OCI-LY7 (cell line): Measurements from ENCODE around the gene PPM1B. TPM values are rescaled to one million over a fixed set of nuclear protein-coding genes. Genes with fewer than 3 reads are reported as not detected.

Experiments
- BruUV-seq: library from RNA; stranded (reverse); fragments of 400-500 nt; replicated peaks from 2 replicates; lab custom pipeline; 2021; lab: Mats Ljungman, UMichigan
- CTCF ChIA-PET: fragments of 300-600 bp; sonication (Branson Sonifier 250); formaldehyde crosslinking; loops from one replicate; lab custom pipeline; 2022; ENCODE audit warnings: antibody characterized with exemption; ENCODE audit not compliant: unreplicated experiment; lab: Charles Lee
- POLR2A ChIA-PET: fragments of 300-600 bp; sonication (Branson Sonifier 250); formaldehyde crosslinking; loops from one replicate; lab custom pipeline; 2022; ENCODE audit warnings: antibody characterized with exemption; lab: Charles Lee
- DNase-seq: peaks from one replicate; pipeline ENCODE4 v3.0.0-alpha.2; 2015; ENCODE audit warnings: low spot score
- H2AFZ ChIP-seq: fragments of 200-600 bp; sonication (generic), shearing (Covaris generic); 2 replicates; pipeline ENCODE4 v1.6.1; 2014; ENCODE audit warnings: mild to moderate bottlenecking, antibody characterized with exemption, low read length, moderate library complexity
- H3K27ac ChIP-seq: fragments of 200-600 bp; sonication (generic); 2 replicates; pipeline ENCODE4 v1.5.1; 2014; ENCODE audit warnings: mixed run types, low read depth, mild to moderate bottlenecking, moderate library complexity, low read length, inconsistent platforms; ENCODE audit not compliant: poor library complexity, severe bottlenecking
- H3K36me3 ChIP-seq: fragments of 200-600 bp; sonication (generic); 2 replicates; pipeline ENCODE4 v1.6.1; 2014; ENCODE audit warnings: mild to moderate bottlenecking, antibody characterized with exemption, low read length, moderate library complexity, mixed read lengths; ENCODE audit not compliant: insufficient read depth
- H3K4me1 ChIP-seq: fragments of 200-600 bp; sonication (generic); 2 replicates; pipeline ENCODE4 v1.5.1; 2014; ENCODE audit warnings: mild to moderate bottlenecking, low read length; ENCODE audit not compliant: insufficient read depth, poor library complexity, severe bottlenecking
- H3K4me2 ChIP-seq: fragments of 200-600 bp; sonication (generic); 2 replicates; pipeline ENCODE4 v1.6.1; 2014; ENCODE audit warnings: mild to moderate bottlenecking, low read length
- H3K4me3 ChIP-seq: fragments of 200-600 bp; sonication (generic); 2 replicates; pipeline ENCODE4 v1.5.1; 2014; ENCODE audit warnings: mild to moderate bottlenecking, low read depth, low read length; ENCODE audit not compliant: poor library complexity, severe bottlenecking
- H3K79me2 ChIP-seq: fragments of 200-600 bp; sonication (generic); 2 replicates; pipeline ENCODE4 v1.6.1; 2016; ENCODE audit warnings: low read depth, mild to moderate bottlenecking, low read length, moderate library complexity, mixed read lengths; ENCODE audit not compliant: insufficient read depth
- H3K9me2 ChIP-seq: fragments of 200-600 bp; sonication (generic); 2 replicates; pipeline ENCODE4 v1.6.1; 2016; ENCODE audit warnings: mild to moderate bottlenecking, low read length, mixed read lengths; ENCODE audit not compliant: insufficient read depth
- H3K9me3 ChIP-seq: fragments of 200-600 bp; sonication (generic); 2 replicates; pipeline ENCODE4 v1.6.1; 2014; ENCODE audit warnings: mild to moderate bottlenecking, mixed run types, low read length, mixed read lengths
- H4K20me1 ChIP-seq: fragments of 200-600 bp; sonication (generic); 2 replicates; pipeline ENCODE4 v1.6.1; 2014; ENCODE audit warnings: mild to moderate bottlenecking, antibody characterized with exemption, low read length, moderate library complexity, mixed read lengths; ENCODE audit not compliant: insufficient read depth
- EZH2phosphoT487 ChIP-seq: fragments of 200-600 bp; sonication (generic); IDR thresholded peaks from 2 replicates; pipeline ENCODE4 v1.6.1; 2018; ENCODE audit warnings: low read depth, borderline replicate concordance, mild to moderate bottlenecking, mixed run types, antibody characterized with exemption, low read length, moderate library complexity, mixed read lengths
- intact Hi-C: fragments of 100-400 bp; cut with micrococcal nuclease; formaldehyde crosslinking; loops from one replicate; pipeline ENCODE4 v1.10.0; 2022; ENCODE audit not compliant: unreplicated experiment
- total RNA-seq, 2 experiments: library from RNA; depleted of rRNA in 1 of 2; stranded (reverse); fragments of >200 nt in 1 of 2; shearing (Covaris generic) in 1 of 2; gene quantifications; 2 replicates each; pipeline ENCODE4 v1.2.3, GENCODE V29; 2014 to 2022
- TF ChIP-seq, protein P1 (sequence below): fragments of 200-600 bp; sonication (generic); conservative IDR thresholded peaks from 2 replicates; pipeline ENCODE4 v1.5.1; 2014; ENCODE audit warnings: mild to moderate bottlenecking, antibody characterized with exemption, low read length, moderate library complexity, mixed read lengths

The PPM1B gene
- total RNA-seq, 2 experiments from 2014 or later, result 24.8 to 49.8 TPM

GRCh38 chr2:44215827-44216226 lies 47.2 kb downstream of the PPM1B start:
- H3K36me3 ChIP-seq, result peaks cover 27% of the 10 kb centered on the region
- no peaks in the 10 kb centered on the region for H4K20me1 ChIP-seq
- H3K4me3 ChIP-seq, result no peak overlapping the region
- ChIA-PET POLR2A (no interaction called here), CTCF (no interaction called here)
- no TSS peak for BruUV-seq
- intact Hi-C loops, result no loop called here
- no peak overlapping the region for H2AFZ ChIP-seq
- H3K27ac ChIP-seq, result no peak overlapping the region
- peaks cover 4% of the 10 kb centered on the region; the same call in 1 of the 2 replicates for H3K79me2 ChIP-seq
- no peaks in the 10 kb centered on the region for H3K4me1 ChIP-seq
- no peak for DNase-seq
- H3K4me2 ChIP-seq, result no peak overlapping the region
- TF ChIP-seq, protein P1, sequence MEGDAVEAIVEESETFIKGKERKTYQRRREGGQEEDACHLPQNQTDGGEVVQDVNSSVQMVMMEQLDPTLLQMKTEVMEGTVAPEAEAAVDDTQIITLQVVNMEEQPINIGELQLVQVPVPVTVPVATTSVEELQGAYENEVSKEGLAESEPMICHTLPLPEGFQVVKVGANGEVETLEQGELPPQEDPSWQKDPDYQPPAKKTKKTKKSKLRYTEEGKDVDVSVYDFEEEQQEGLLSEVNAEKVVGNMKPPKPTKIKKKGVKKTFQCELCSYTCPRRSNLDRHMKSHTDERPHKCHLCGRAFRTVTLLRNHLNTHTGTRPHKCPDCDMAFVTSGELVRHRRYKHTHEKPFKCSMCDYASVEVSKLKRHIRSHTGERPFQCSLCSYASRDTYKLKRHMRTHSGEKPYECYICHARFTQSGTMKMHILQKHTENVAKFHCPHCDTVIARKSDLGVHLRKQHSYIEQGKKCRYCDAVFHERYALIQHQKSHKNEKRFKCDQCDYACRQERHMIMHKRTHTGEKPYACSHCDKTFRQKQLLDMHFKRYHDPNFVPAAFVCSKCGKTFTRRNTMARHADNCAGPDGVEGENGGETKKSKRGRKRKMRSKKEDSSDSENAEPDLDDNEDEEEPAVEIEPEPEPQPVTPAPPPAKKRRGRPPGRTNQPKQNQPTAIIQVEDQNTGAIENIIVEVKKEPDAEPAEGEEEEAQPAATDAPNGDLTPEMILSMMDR, result no peak
- H3K9me3 ChIP-seq, result no peaks in the 10 kb centered on the region
- H3K9me2 ChIP-seq, result no peaks in the 10 kb centered on the region

DNA sequence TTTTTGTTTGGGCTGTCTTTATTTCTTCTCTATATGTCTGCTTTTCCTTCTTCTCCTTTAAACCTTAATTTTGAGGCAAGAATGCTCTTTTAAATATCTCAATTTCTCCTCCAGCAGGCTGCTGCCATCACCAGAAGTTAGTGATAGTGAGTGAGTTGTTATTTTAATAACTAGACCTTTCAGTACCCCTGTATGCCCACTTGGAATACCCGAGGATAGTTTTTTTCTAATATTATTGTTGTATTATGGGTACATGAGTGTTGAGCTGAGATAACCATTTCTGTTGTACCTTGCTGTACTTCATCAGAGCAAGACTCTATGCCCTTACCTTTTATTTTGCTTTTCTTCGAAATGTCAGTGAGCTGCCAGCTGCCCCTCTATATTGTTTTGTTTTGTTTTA lies 50.1 kb downstream of the PPM1B start:
- Histone ChIP-seq H3K4me3 (no peak overlapping the region), H2AFZ (no peak overlapping the region), H4K20me1 (no peaks in the 10 kb centered on the region), H3K4me2 (no peak overlapping the region), H3K9me3 (no peaks in the 10 kb centered on the region), H3K27ac (no peak overlapping the region), H3K79me2 (peaks cover 4% of the 10 kb centered on the region; the same call in 1 of the 2 replicates), H3K9me2 (no peaks in the 10 kb centered on the region), H3K4me1 (no peaks in the 10 kb centered on the region), H3K36me3 (peaks cover 27% of the 10 kb centered on the region)
- intact Hi-C loops, result no loop called here
- CTCF ChIA-PET, result no interaction called here
- POLR2A ChIA-PET, result interaction anchor here (0.5 to 0.6 kb wide), 4 partner anchors 25 to 931 kb away, joined by 3 to 4 read pairs (median 3); no protein-coding TSS in a partner anchor
- BruUV-seq, result no TSS peak
- TF ChIP-seq, protein P1, result no peak
- TF ChIP-seq EZH2phosphoT487, result no peak
- DNase-seq, result no peak

DNA sequence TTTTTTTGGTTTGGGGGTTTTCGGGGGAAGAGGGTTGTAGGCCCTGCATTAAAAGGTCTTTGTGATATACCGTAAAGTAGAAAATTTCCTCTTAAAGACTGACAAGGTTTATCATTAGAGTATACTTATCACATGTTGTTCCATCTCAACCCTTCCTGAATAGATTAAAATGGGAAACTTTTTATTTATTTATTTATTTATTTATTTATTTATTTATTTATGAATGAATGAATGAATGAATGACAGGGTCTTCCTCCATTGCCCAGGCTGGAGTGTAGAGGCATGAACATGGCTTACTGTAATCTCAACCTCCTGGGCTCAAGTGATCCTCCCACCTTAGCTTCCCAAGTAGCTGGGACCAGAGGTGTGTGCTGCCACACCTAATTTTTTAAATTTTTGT lies 58.1 kb downstream of the PPM1B start:
- ChIA-PET CTCF (no interaction called here), POLR2A (interaction anchor here (0.7 kb wide), 2 partner anchors 58 to 1110 kb away, joined by 5 to 7 read pairs; partner anchors contain the start of gene PPM1B)
- TF ChIP-seq, protein P1, result no peak
- no peaks in the 10 kb centered on the region for H3K79me2 ChIP-seq
- no peak for DNase-seq
- H3K4me1 ChIP-seq, result no peaks in the 10 kb centered on the region
- H3K9me2 ChIP-seq, result no peaks in the 10 kb centered on the region
- intact Hi-C loops, result no loop called here
- no peak overlapping the region for H3K4me3 ChIP-seq
- H4K20me1 ChIP-seq, result no peaks in the 10 kb centered on the region
- H2AFZ ChIP-seq, result no peak overlapping the region
- no peaks in the 10 kb centered on the region for H3K9me3 ChIP-seq
- H3K4me2 ChIP-seq, result no peak overlapping the region
- no peak overlapping the region for H3K27ac ChIP-seq
- BruUV-seq, result no TSS peak
- peaks cover 31% of the 10 kb centered on the region for H3K36me3 ChIP-seq
